ENCODE measurements around the gene FAR2. TPM values are rescaled to one million over a fixed set of nuclear protein-coding genes. Genes with fewer than 3 reads are reported as not detected.
"Not testable (repeated sequence)": the region's sequence is repeated elsewhere in the genome, so short reads cannot be mapped to it uniquely, and the experiment has no call there.

FAR2 gene
- total RNA-seq, 1 donor from 2014 or later, result 3.4 TPM

DNA sequence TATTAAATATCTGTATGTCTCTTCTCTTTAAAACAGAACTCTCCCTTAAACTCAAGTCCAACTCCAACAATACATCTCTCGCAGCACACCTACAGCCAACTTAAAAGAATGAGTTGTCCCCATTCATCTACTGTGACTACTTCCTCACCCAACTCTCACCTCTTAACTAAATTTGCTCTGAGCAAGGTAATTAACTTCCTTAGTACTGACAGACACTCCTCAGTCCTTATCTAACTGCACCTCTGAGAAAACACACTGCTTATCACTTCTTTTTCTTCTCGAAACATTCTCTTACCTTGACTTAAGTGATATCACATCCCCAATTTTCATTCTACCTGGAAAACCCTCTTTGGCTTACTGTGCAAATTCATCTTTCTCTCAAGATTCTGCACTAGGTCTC lies 224.9 kb downstream of the FAR2 start:
- no peak for DNase-seq
- H3K27me3 ChIP-seq (ENCODE audit: low read depth), result no peaks in the 10 kb centered on the region
- intact Hi-C loops (cut with micrococcal nuclease), result no loop called here
- TF ChIP-seq CTCF (IDR thresholded peaks at IDR 0.05; ENCODE audit: borderline replicate concordance), result no peak
- peaks cover 3% of the 10 kb centered on the region for H3K4me1 ChIP-seq
- H3K4me3 ChIP-seq, result no peak overlapping the region
- H3K27ac ChIP-seq (replicated peaks), result no peak overlapping the region
- H3K9me3 ChIP-seq (replicated peaks), result no peaks in the 10 kb centered on the region
- H3K36me3 ChIP-seq, result peaks cover 22% of the 10 kb centered on the region

GRCh38 chr12:29374913-29375312 lies 225.8 kb downstream of the FAR2 start:
- intact Hi-C loops (cut with micrococcal nuclease), result no loop called here
- TF ChIP-seq CTCF (IDR thresholded peaks at IDR 0.05; ENCODE audit: borderline replicate concordance), result no peak
- H3K4me3 ChIP-seq, result no peak overlapping the region
- DNase-seq, result no peak
- H3K27ac ChIP-seq (replicated peaks), result no peak overlapping the region
- H3K36me3 ChIP-seq, result peaks cover 13% of the 10 kb centered on the region
- H3K27me3 ChIP-seq (ENCODE audit: low read depth), result no peaks in the 10 kb centered on the region
- H3K9me3 ChIP-seq (replicated peaks), result no peaks in the 10 kb centered on the region
- peaks cover 12% of the 10 kb centered on the region for H3K4me1 ChIP-seq

DNA sequence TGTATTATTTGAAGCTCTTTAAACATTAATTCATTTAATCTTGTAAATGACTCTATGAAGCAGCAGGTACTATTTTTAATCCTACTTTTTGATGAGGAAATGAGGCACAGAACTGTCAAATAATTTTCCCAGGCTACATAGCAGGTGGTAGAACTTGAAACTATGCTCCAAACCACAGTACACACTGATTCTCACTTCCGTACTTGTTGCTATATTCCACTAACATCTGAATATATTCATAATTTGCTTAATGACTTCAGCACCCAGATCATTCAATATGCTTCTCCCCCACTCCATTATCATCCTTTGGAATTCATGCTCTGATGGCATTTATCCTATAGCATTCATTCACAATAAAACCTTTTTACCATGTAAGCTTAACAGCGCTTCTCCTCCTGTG lies 227.0 kb downstream of the FAR2 start:
- no peak for TF ChIP-seq CTCF (IDR thresholded peaks at IDR 0.05; ENCODE audit: borderline replicate concordance)
- Histone ChIP-seq H3K27ac (replicated peaks) (no peak overlapping the region), H3K36me3 (peaks cover 3% of the 10 kb centered on the region), H3K4me3 (no peak overlapping the region), H3K4me1 (peaks cover 23% of the 10 kb centered on the region), H3K9me3 (replicated peaks) (no peaks in the 10 kb centered on the region), H3K27me3 (ENCODE audit: low read depth) (no peaks in the 10 kb centered on the region)
- no peak for DNase-seq
- intact Hi-C loops (cut with micrococcal nuclease), result no loop called here

GRCh38 chr12:29380536-29381523 lies 231.8 kb downstream of the FAR2 start, which contains the start of gene ERGIC2:
Gene ERGIC2 (minus strand): TSS chr12:29381172. CDS start chr12:29371633, 9,539 bp downstream.
- H3K27ac ChIP-seq (replicated peaks), result peak within 1 kb of the TSS; percentile 86
- no peaks in the 10 kb centered on the region for H3K36me3 ChIP-seq
- peak; percentile 86 for DNase-seq
- peaks cover 28% of the 10 kb centered on the region for H3K4me1 ChIP-seq
- H3K27me3 ChIP-seq (ENCODE audit: low read depth), result no peaks in the 10 kb centered on the region
- intact Hi-C loops (cut with micrococcal nuclease), result no loop called here
- peak within 1 kb of the TSS; percentile 93 for H3K4me3 ChIP-seq
- H3K9me3 ChIP-seq (replicated peaks), result no peaks in the 10 kb centered on the region
- TF ChIP-seq CTCF (IDR thresholded peaks at IDR 0.05; ENCODE audit: borderline replicate concordance), result no peak

- Histone ChIP-seq H3K4me1 (peaks cover 28% of the 10 kb centered on the region), H3K36me3 (no peaks in the 10 kb centered on the region), H3K9me3 (replicated peaks) (no peaks in the 10 kb centered on the region), H3K4me3 (no peak overlapping the region), H3K27me3 (ENCODE audit: low read depth) (no peaks in the 10 kb centered on the region), H3K27ac (replicated peaks) (no peak overlapping the region)
- TF ChIP-seq CTCF (IDR thresholded peaks at IDR 0.05; ENCODE audit: borderline replicate concordance), result no peak
- no peak for DNase-seq
- intact Hi-C loops (cut with micrococcal nuclease), result no loop called here
Observed at GRCh38 chr12:29382251-29382650, 233.2 kb downstream of the FAR2 start.

- H3K27me3 ChIP-seq (ENCODE audit: low read depth); H3K9me3 ChIP-seq (replicated peaks); H3K36me3 ChIP-seq; H3K4me3 ChIP-seq; intact Hi-C loops (cut with micrococcal nuclease); DNase-seq; H3K27ac ChIP-seq (replicated peaks): not testable (repeated sequence)
- peaks cover 13% of the 10 kb centered on the region for H3K4me1 ChIP-seq
Observed at GRCh38 chr12:29385194-29385593, 236.1 kb downstream of the FAR2 start.

Measured in left ventricle myocardium inferior (tissue), 1 donor.